SK-N-MC (cell line): Measurements from ENCODE around the gene NPLOC4.

Experiments used
- EZH2 ChIP-seq: fragments of 200-600 bp; sonication (generic); IDR thresholded peaks from one replicate; pipeline ENCODE4 v1.6.1; 2017; ENCODE audit warnings: antibody characterized with exemption
- FOXP2 ChIP-seq: optimal IDR thresholded peaks from 2 replicates; pipeline ENCODE3; 2011; ENCODE audit warnings: mild to moderate bottlenecking, moderate library complexity; ENCODE audit not compliant: insufficient read depth; ENCODE audit errors: extremely low read length, control extremely low read depth

DNA sequence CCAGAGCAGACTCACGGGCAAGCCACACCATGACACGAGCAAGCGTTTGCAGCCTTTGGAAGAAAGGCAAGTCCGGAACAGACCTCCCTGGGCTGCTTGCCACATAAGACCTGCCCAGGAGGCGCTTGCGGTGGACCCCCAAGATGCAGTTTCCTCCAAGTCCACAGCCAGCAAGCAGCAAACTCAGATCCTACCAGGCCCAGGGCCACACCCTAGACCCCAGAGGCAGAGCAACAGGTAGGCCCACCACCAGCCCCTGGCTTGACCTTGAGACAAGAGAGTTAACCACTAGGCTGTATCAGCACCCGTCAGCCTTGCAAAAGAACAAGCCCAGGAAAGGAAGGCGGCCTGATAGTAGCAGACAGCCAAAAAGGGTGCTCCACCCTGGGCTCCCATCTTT lies 87.1 kb downstream of the NPLOC4 start:
- TF ChIP-seq EZH2, result no peak
- TF ChIP-seq FOXP2, result no peak
